WTC11 (cell line): Measurements from ENCODE around the gene ZNF606. TPM values are rescaled to one million over a fixed set of nuclear protein-coding genes. Genes with fewer than 3 reads are reported as not detected.

Experiments used
- ATAC-seq: fragments of 200-7000 bp; cut with Tn5 transposase; 2 replicates; pipeline ENCODE4 v1.10.0; 2021; ENCODE audit warnings: mild to moderate bottlenecking, moderate library complexity
- Bru-seq: library from RNA; stranded (reverse); fragments of 400-500 nt; gene quantifications from one replicate; lab custom pipeline; 2021; lab: Mats Ljungman, UMichigan
- CTCF ChIA-PET: fragments of 300-600 bp; sonication (Branson Sonifier 250); formaldehyde crosslinking; loops from one replicate; lab custom pipeline; 2021; ENCODE audit warnings: antibody characterized with exemption; lab: Charles Lee
- POLR2A ChIA-PET: fragments of 350-600 bp; sonication (Branson Sonifier 250); formaldehyde crosslinking; loops from one replicate; lab custom pipeline; 2021; ENCODE audit warnings: antibody characterized with exemption; lab: Charles Lee
- DNase-seq: peaks from one replicate; pipeline ENCODE4 v3.0.0; 2021; ENCODE audit warnings: low spot score
- H3K27ac Mint-ChIP-seq: 2 replicates; pipeline ENCODE4 v1.8.0; 2021; ENCODE audit warnings: mixed read lengths
- H3K27me3 Mint-ChIP-seq: 2 replicates; pipeline ENCODE4 v1.8.0; 2021; ENCODE audit warnings: low read depth, mild to moderate bottlenecking, moderate library complexity, mixed read lengths
- H3K36me3 Mint-ChIP-seq: 2 replicates; pipeline ENCODE4 v1.8.0; 2021; ENCODE audit warnings: mixed read lengths
- H3K4me1 Mint-ChIP-seq: 2 replicates; pipeline ENCODE4 v1.8.0; 2022; ENCODE audit warnings: mixed read lengths
- H3K4me3 Mint-ChIP-seq: 2 replicates; pipeline ENCODE4 v1.8.0; 2021; ENCODE audit warnings: mild to moderate bottlenecking, moderate library complexity, mixed read lengths
- H3K9me3 Mint-ChIP-seq: 2 replicates; pipeline ENCODE4 v1.8.0; 2021; ENCODE audit warnings: mixed read lengths
- CREB1 ChIP-seq: sonication (generic); formaldehyde crosslinking; IDR thresholded peaks from 2 replicates; pipeline ENCODE4 v1.8.0; 2023; ENCODE audit warnings: mild to moderate bottlenecking, missing genetic modification reagents
- E2F1 ChIP-seq: sonication (generic); formaldehyde crosslinking; IDR thresholded peaks from 2 replicates; pipeline ENCODE4 v1.8.0; 2022; ENCODE audit warnings: mild to moderate bottlenecking, missing genetic modification reagents
- ESRRA ChIP-seq: sonication (generic); formaldehyde crosslinking; IDR thresholded peaks from 2 replicates; pipeline ENCODE4 v1.8.1; 2022; ENCODE audit warnings: mild to moderate bottlenecking, missing genetic modification reagents, borderline replicate concordance
- GABPB1 ChIP-seq: sonication (generic); formaldehyde crosslinking; IDR thresholded peaks from 2 replicates; pipeline ENCODE4 v1.8.1; 2023; ENCODE audit warnings: mild to moderate bottlenecking, missing genetic modification reagents
- GTF2I ChIP-seq: fragments of 250-450 bp; sonication (Bioruptor Pico); conservative IDR thresholded peaks from 2 replicates; pipeline ENCODE4 v1.4.0; 2021; ENCODE audit warnings: mild to moderate bottlenecking
- IRF2 ChIP-seq: sonication (generic); formaldehyde crosslinking; IDR thresholded peaks from 2 replicates; pipeline ENCODE4 v1.8.0; 2022; ENCODE audit warnings: low read depth, missing genetic modification reagents, borderline replicate concordance
- JAZF1 ChIP-seq: fragments of 250-450 bp; sonication (Bioruptor Pico); IDR thresholded peaks from 2 replicates; pipeline ENCODE4 v1.9.0; 2021; ENCODE audit warnings: moderate library complexity, mild to moderate bottlenecking, inconsistent platforms
- JUN ChIP-seq: sonication (generic); formaldehyde crosslinking; IDR thresholded peaks from 2 replicates; pipeline ENCODE4 v1.8.0; 2023; ENCODE audit warnings: mild to moderate bottlenecking, missing genetic modification reagents
- KAT7 ChIP-seq: sonication (generic); formaldehyde crosslinking; IDR thresholded peaks from 2 replicates; pipeline ENCODE4 v1.8.1; 2023; ENCODE audit warnings: missing genetic modification reagents, mild to moderate bottlenecking, borderline replicate concordance
- NFATC4 ChIP-seq: fragments of 250-450 bp; sonication (Bioruptor Pico); IDR thresholded peaks from 2 replicates; pipeline ENCODE4 v1.9.0; 2021; ENCODE audit warnings: mild to moderate bottlenecking
- NFYB ChIP-seq: sonication (generic); formaldehyde crosslinking; conservative IDR thresholded peaks from 2 replicates; pipeline ENCODE4 v1.8.0; 2022; ENCODE audit warnings: low read depth, missing genetic modification reagents
- NR3C1 ChIP-seq: sonication (generic); formaldehyde crosslinking; conservative IDR thresholded peaks from 2 replicates; pipeline ENCODE4 v1.8.1; 2023; ENCODE audit warnings: low read depth, mild to moderate bottlenecking, missing genetic modification reagents
- PRRX2 ChIP-seq: fragments of 250-450 bp; sonication (Bioruptor Pico); IDR thresholded peaks from 2 replicates; pipeline ENCODE4 v1.8.0; 2021; ENCODE audit warnings: mild to moderate bottlenecking
- RORB ChIP-seq: fragments of 250-450 bp; sonication (Bioruptor Pico); IDR thresholded peaks from 2 replicates; pipeline ENCODE4 v1.9.0; 2021; ENCODE audit warnings: mild to moderate bottlenecking
- SOX15 ChIP-seq: fragments of 250-450 bp; sonication (Bioruptor Pico); IDR thresholded peaks from 2 replicates; pipeline ENCODE4 v1.9.0; 2021; ENCODE audit warnings: mild to moderate bottlenecking
- SP1 ChIP-seq: sonication (generic); formaldehyde crosslinking; conservative IDR thresholded peaks from 2 replicates; pipeline ENCODE4 v1.8.1; 2022; ENCODE audit warnings: missing genetic modification reagents
- TEAD1 ChIP-seq: sonication (generic); formaldehyde crosslinking; IDR thresholded peaks from 2 replicates; pipeline ENCODE4 v1.8.0; 2022; ENCODE audit warnings: mild to moderate bottlenecking, missing genetic modification reagents
- ZNF138 ChIP-seq: sonication (generic); formaldehyde crosslinking; conservative IDR thresholded peaks from 2 replicates; pipeline ENCODE4 v1.8.1; 2022; ENCODE audit warnings: mild to moderate bottlenecking, moderate library complexity, missing genetic modification reagents
- ZNF423 ChIP-seq: fragments of 250-450 bp; sonication (Bioruptor Pico); IDR thresholded peaks from 2 replicates; pipeline ENCODE4 v2.1.2; 2022; ENCODE audit warnings: mild to moderate bottlenecking, moderate library complexity
- ZSCAN18 ChIP-seq: fragments of 250-450 bp; sonication (Bioruptor Pico); IDR thresholded peaks from 2 replicates; pipeline ENCODE4 v2.1.2; 2022; ENCODE audit warnings: mild to moderate bottlenecking, moderate library complexity
- long read RNA-seq, 3 experiments: library from RNA in 1 of 3; library from capped mRNA in 1 of 3; library from polyadenylated mRNA in 1 of 3; unstranded in 2 of 3; stranded (forward) in 1 of 3; transcript quantifications; one replicate each; pipeline ENCODE4 v2.0.0, GENCODE V29; 2021
- total RNA-seq: library from RNA; stranded (reverse); gene quantifications from 3 replicates; pipeline ENCODE4 v1.2.3, GENCODE V29; 2021
- TF ChIP-seq, protein P1 (sequence below): sonication (generic); formaldehyde crosslinking; IDR thresholded peaks from 2 replicates; pipeline ENCODE4 v1.8.1; 2023; ENCODE audit warnings: mild to moderate bottlenecking, missing genetic modification reagents
- TF ChIP-seq, protein P2 (sequence below): sonication (generic); formaldehyde crosslinking; IDR thresholded peaks from 2 replicates; pipeline ENCODE4 v1.8.1; 2023; ENCODE audit warnings: mild to moderate bottlenecking, moderate library complexity, missing genetic modification reagents
- TF ChIP-seq, protein P3 (sequence below): sonication (generic); formaldehyde crosslinking; IDR thresholded peaks from 2 replicates; pipeline ENCODE4 v1.8.1; 2023; ENCODE audit warnings: mild to moderate bottlenecking, missing genetic modification reagents, borderline replicate concordance

ZNF606 gene
- total RNA-seq: 24.5 to 26.2 TPM (median 26.1 TPM) in 3 replicates
- Bru-seq, nascent RNA: percentile 87 among the genes with signal in this experiment
- long read RNA-seq, experiment 1, full-length matches to known transcripts: 48 of 65 reads
- long read RNA-seq, experiment 1, partial matches to known transcripts: 1 of 65 reads
- long read RNA-seq, experiment 1, other reads (novel, unspliced or antisense): 16 of 65 reads
- long read RNA-seq, experiment 2, full-length matches to known transcripts: 7 of 22 reads
- long read RNA-seq, experiment 2, partial matches to known transcripts: 3 of 22 reads
- long read RNA-seq, experiment 2, other reads (novel, unspliced or antisense): 12 of 22 reads
- long read RNA-seq, experiment 3, partial matches to known transcripts: 2 of 3 reads
- long read RNA-seq, experiment 3, other reads (novel, unspliced or antisense): 1 of 3 reads

DNA sequence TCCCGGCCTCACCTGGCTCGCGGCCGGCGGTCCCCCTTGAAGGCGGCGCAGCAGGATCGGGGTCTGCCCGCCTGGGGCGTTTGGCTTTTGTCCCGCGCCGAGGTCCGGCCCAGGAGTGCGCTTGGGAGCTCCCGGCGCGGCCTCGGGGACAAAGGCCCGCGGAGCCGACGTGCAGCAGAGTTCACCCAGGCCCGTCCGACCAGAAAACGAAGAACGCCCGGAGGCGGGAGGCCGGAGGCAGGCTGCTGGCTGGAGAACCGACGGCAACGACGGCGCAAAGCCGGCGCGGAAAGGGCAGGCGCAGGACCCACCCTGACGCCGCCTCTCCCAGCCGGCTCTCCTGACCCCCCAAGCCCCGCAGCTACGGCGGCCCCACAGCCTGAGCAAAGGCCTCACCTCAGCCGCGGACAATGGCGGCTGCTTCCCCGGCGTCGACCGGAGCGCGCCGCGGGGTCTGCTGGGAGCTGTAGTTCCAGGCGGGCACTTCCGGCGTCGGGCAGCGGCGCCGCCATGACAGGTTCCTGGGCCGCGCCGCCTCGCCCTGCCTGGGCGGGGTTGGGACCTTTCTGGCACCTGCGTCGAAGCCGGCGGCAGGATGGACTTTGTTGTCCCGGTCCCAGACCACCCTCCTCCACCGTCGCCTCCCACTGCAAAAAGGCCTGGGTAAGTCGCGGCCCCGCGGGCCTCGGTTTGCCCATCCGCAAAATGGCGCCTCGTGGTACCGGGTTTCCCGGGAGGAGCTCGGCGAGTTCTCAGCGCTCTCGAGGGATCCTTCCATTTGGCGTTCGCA lies at the start of gene ZNF606:
ZNF606 (minus strand) TSS at position 437 of the 790 bp plus-strand sequence. CDS start 1,501 bp downstream, outside the sequence.
- Mint-ChIP-seq H3K4me3 (peak within 1 kb of the TSS; percentile 95), H3K27me3 (no peaks in the 10 kb centered on the region), H3K27ac (peak within 1 kb of the TSS; percentile 91), H3K36me3 (peaks cover 72% of the 10 kb centered on the region), H3K4me1 (peaks cover 22% of the 10 kb centered on the region), H3K9me3 (no peaks in the 10 kb centered on the region)
- ATAC-seq (peak; percentile 90), DNase-seq (peak; percentile 86)
- ChIA-PET CTCF (interaction anchor here (0.8 to 2.2 kb wide), 11 partner anchors 19 to 153 kb away, joined by 3 to 12 read pairs (median 3); partner anchors contain the start of genes ZNF329 and ZNF417), POLR2A (interaction anchor here (0.6 to 2.6 kb wide), 18 partner anchors 12 to 293 kb away, joined by 3 to 13 read pairs (median 4); partner anchors contain the start of genes ZNF135, ZNF274, ZNF329 and ZNF417)
- TF ChIP-seq NFYB (no peak; the same call in 1 of the 2 replicates), E2F1 (CRISPR knock-in tag) (peak; percentile 57; the same call in 1 of the 2 replicates), GTF2I (CRISPR knock-in tag) (peak; percentile 98), SP1 (CRISPR knock-in tag) (peak; percentile 69), IRF2 (no peak), PRRX2 (no peak), ESRRA (CRISPR knock-in tag) (no peak), ZNF423 (CRISPR knock-in tag) (no peak), JUN (CRISPR knock-in tag) (no peak), CREB1 (CRISPR knock-in tag) (no peak), NFATC4 (CRISPR knock-in tag) (no peak), RORB (CRISPR knock-in tag) (no peak), ZNF138 (CRISPR knock-in tag) (no peak), JAZF1 (CRISPR knock-in tag) (no peak), NR3C1 (CRISPR knock-in tag) (peak; percentile 25), GABPB1 (CRISPR knock-in tag) (peak; percentile 83), ZSCAN18 (CRISPR knock-in tag) (no peak), SOX15 (no peak), KAT7 (CRISPR knock-in tag) (peak; percentile 46; the same call in 1 of the 2 replicates), TEAD1 (CRISPR knock-in tag) (0 out of 2 replicates have a peak, but pooled peaks have one; percentile 41)
- TF ChIP-seq, protein P1, sequence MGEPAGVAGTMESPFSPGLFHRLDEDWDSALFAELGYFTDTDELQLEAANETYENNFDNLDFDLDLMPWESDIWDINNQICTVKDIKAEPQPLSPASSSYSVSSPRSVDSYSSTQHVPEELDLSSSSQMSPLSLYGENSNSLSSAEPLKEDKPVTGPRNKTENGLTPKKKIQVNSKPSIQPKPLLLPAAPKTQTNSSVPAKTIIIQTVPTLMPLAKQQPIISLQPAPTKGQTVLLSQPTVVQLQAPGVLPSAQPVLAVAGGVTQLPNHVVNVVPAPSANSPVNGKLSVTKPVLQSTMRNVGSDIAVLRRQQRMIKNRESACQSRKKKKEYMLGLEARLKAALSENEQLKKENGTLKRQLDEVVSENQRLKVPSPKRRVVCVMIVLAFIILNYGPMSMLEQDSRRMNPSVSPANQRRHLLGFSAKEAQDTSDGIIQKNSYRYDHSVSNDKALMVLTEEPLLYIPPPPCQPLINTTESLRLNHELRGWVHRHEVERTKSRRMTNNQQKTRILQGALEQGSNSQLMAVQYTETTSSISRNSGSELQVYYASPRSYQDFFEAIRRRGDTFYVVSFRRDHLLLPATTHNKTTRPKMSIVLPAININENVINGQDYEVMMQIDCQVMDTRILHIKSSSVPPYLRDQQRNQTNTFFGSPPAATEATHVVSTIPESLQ (CRISPR knock-in tag): no peak
- TF ChIP-seq, protein P2, sequence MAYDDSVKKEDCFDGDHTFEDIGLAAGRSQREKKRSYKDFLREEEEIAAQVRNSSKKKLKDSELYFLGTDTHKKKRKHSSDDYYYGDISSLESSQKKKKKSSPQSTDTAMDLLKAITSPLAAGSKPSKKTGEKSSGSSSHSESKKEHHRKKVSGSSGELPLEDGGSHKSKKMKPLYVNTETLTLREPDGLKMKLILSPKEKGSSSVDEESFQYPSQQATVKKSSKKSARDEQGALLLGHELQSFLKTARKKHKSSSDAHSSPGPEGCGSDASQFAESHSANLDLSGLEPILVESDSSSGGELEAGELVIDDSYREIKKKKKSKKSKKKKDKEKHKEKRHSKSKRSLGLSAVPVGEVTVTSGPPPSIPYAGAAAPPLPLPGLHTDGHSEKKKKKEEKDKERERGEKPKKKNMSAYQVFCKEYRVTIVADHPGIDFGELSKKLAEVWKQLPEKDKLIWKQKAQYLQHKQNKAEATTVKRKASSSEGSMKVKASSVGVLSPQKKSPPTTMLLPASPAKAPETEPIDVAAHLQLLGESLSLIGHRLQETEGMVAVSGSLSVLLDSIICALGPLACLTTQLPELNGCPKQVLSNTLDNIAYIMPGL: peak; percentile 72
- TF ChIP-seq, protein P3, sequence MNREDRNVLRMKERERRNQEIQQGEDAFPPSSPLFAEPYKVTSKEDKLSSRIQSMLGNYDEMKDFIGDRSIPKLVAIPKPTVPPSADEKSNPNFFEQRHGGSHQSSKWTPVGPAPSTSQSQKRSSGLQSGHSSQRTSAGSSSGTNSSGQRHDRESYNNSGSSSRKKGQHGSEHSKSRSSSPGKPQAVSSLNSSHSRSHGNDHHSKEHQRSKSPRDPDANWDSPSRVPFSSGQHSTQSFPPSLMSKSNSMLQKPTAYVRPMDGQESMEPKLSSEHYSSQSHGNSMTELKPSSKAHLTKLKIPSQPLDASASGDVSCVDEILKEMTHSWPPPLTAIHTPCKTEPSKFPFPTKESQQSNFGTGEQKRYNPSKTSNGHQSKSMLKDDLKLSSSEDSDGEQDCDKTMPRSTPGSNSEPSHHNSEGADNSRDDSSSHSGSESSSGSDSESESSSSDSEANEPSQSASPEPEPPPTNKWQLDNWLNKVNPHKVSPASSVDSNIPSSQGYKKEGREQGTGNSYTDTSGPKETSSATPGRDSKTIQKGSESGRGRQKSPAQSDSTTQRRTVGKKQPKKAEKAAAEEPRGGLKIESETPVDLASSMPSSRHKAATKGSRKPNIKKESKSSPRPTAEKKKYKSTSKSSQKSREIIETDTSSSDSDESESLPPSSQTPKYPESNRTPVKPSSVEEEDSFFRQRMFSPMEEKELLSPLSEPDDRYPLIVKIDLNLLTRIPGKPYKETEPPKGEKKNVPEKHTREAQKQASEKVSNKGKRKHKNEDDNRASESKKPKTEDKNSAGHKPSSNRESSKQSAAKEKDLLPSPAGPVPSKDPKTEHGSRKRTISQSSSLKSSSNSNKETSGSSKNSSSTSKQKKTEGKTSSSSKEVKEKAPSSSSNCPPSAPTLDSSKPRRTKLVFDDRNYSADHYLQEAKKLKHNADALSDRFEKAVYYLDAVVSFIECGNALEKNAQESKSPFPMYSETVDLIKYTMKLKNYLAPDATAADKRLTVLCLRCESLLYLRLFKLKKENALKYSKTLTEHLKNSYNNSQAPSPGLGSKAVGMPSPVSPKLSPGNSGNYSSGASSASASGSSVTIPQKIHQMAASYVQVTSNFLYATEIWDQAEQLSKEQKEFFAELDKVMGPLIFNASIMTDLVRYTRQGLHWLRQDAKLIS (CRISPR knock-in tag): no peak
